H9 (cell line): Measurements from ENCODE around the gene ZBTB20. TPM values are rescaled to one million over a fixed set of nuclear protein-coding genes. Genes with fewer than 3 reads are reported as not detected.

ENCODE experiments used
- DNase-seq: peaks from one replicate; pipeline ENCODE4 v3.0.0-alpha.2; 2017
- H2AFZ ChIP-seq: one replicate; pipeline ENCODE4 v1.6.1; 2013; ENCODE audit warnings: mild to moderate bottlenecking, low read length, control low read depth, moderate library complexity
- H2AK5ac ChIP-seq: 2 replicates; pipeline ENCODE4 v1.6.1; 2013; ENCODE audit warnings: low read length, control low read depth, mixed read lengths; ENCODE audit not compliant: insufficient read length
- H2BK120ac ChIP-seq: one replicate; pipeline ENCODE4 v1.6.1; 2013; ENCODE audit warnings: low read depth, mild to moderate bottlenecking, low read length, control low read depth, inconsistent platforms; ENCODE audit not compliant: poor library complexity, severe bottlenecking
- H2BK12ac ChIP-seq: 2 replicates; pipeline ENCODE4 v1.6.1; 2013; ENCODE audit warnings: low read length, control low read depth, mixed read lengths, low read depth; ENCODE audit not compliant: insufficient read length
- H2BK15ac ChIP-seq: 2 replicates; pipeline ENCODE4 v1.6.1; 2013; ENCODE audit warnings: low read depth, low read length, control low read depth
- H2BK20ac ChIP-seq: one replicate; pipeline ENCODE4 v1.6.1; 2013; ENCODE audit warnings: low read depth, mild to moderate bottlenecking, low read length, control low read depth, inconsistent platforms; ENCODE audit not compliant: poor library complexity, severe bottlenecking
- H2BK5ac ChIP-seq: 2 replicates; pipeline ENCODE4 v1.6.1; 2013; ENCODE audit warnings: low read length, control low read depth, mixed read lengths; ENCODE audit not compliant: insufficient read length
- H3K14ac ChIP-seq: 2 replicates; pipeline ENCODE4 v1.6.1; 2013; ENCODE audit warnings: low read length, control low read depth; ENCODE audit not compliant: insufficient read depth
- H3K18ac ChIP-seq: 2 replicates; pipeline ENCODE4 v1.6.1; 2013; ENCODE audit warnings: low read depth, mild to moderate bottlenecking, mixed read lengths, low read length, control low read depth; ENCODE audit not compliant: insufficient read length
- H3K23ac ChIP-seq: 2 replicates; pipeline ENCODE4 v1.6.1; 2013; ENCODE audit warnings: low read length, control low read depth, mixed read lengths, low read depth; ENCODE audit not compliant: insufficient read length
- H3K23me2 ChIP-seq: 2 replicates; pipeline ENCODE4 v1.6.1; 2013; ENCODE audit warnings: low read depth, mild to moderate bottlenecking, mixed read lengths, low read length, control low read depth; ENCODE audit not compliant: insufficient read length, poor library complexity, severe bottlenecking
- H3K27ac ChIP-seq: 2 replicates; pipeline ENCODE4 v1.5.1; 2013; ENCODE audit warnings: low read length, control low read depth, mixed read lengths, low read depth; ENCODE audit not compliant: insufficient read length
- H3K27me3 ChIP-seq: 2 replicates; pipeline ENCODE4 v1.6.1; 2013; ENCODE audit warnings: low read length, control low read depth, inconsistent platforms; ENCODE audit not compliant: insufficient read depth
- H3K4ac ChIP-seq: 2 replicates; pipeline ENCODE4 v1.6.1; 2013; ENCODE audit warnings: low read depth, mild to moderate bottlenecking, control low read depth, inconsistent platforms, low read length, moderate library complexity
- H3K4me1 ChIP-seq: 2 replicates; pipeline ENCODE4 v1.6.1; 2013; ENCODE audit warnings: low read length, control low read depth, inconsistent platforms; ENCODE audit not compliant: insufficient read depth
- H3K4me2 ChIP-seq: 2 replicates; pipeline ENCODE4 v1.6.1; 2013; ENCODE audit warnings: low read length, control low read depth, mixed read lengths; ENCODE audit not compliant: insufficient read length, insufficient read depth
- H3K56ac ChIP-seq: 2 replicates; pipeline ENCODE4 v1.6.1; 2013; ENCODE audit warnings: low read depth, mild to moderate bottlenecking, mixed read lengths, low read length, control low read depth; ENCODE audit not compliant: insufficient read length
- H3K79me1 ChIP-seq: 2 replicates; pipeline ENCODE4 v1.6.1; 2013; ENCODE audit warnings: low read depth, mild to moderate bottlenecking, moderate library complexity, low read length, control low read depth, inconsistent platforms; ENCODE audit not compliant: insufficient read depth, poor library complexity, severe bottlenecking
- H3K79me2 ChIP-seq: 2 replicates; pipeline ENCODE4 v1.6.1; 2013; ENCODE audit warnings: low read length, control low read depth, inconsistent platforms; ENCODE audit not compliant: insufficient read depth
- H3K9ac ChIP-seq: 2 replicates; pipeline ENCODE4 v1.6.1; 2013; ENCODE audit warnings: low read length, control low read depth, mixed read lengths; ENCODE audit not compliant: insufficient read length; ENCODE audit errors: extremely low read depth
- H3K9me3 ChIP-seq: one replicate; pipeline ENCODE4 v1.6.1; 2013; ENCODE audit warnings: low read depth, low read length, inconsistent platforms; ENCODE audit not compliant: control insufficient read depth
- H3T11ph ChIP-seq: one replicate; pipeline ENCODE4 v1.6.1; 2013; ENCODE audit warnings: mild to moderate bottlenecking, low read length, control low read depth, inconsistent platforms
- H4K20me1 ChIP-seq: one replicate; pipeline ENCODE4 v1.6.1; 2013; ENCODE audit not compliant: control insufficient read depth, insufficient read length, insufficient read depth
- H4K5ac ChIP-seq: 2 replicates; pipeline ENCODE4 v1.6.1; 2013; ENCODE audit warnings: low read depth, mild to moderate bottlenecking, mixed read lengths, low read length, control low read depth; ENCODE audit not compliant: insufficient read length
- H4K8ac ChIP-seq: replicated peaks from 2 replicates; pipeline ENCODE4 v1.6.1; 2013; ENCODE audit warnings: low read length, control low read depth, mixed read lengths, low read depth; ENCODE audit not compliant: insufficient read length
- H4K91ac ChIP-seq: 2 replicates; pipeline ENCODE4 v1.6.1; 2013; ENCODE audit warnings: low read depth, mild to moderate bottlenecking, moderate library complexity, mixed read lengths, low read length, control low read depth; ENCODE audit not compliant: insufficient read length
- H3K27ac Mint-ChIP-seq, 3 experiments: 2 replicates in 2 of 3; 3 replicates in 1 of 3; pipeline ENCODE4 v1.8.0; 2020 to 2021; ENCODE audit warnings: mixed read lengths in 3 of 3, mild to moderate bottlenecking in 1 of 3, moderate library complexity in 1 of 3
- H3K27me3 Mint-ChIP-seq: 2 replicates; pipeline ENCODE4 v1.8.0; 2021; ENCODE audit warnings: low read depth, mild to moderate bottlenecking, moderate library complexity, mixed read lengths
- H3K36me3 Mint-ChIP-seq, 3 experiments: 2 replicates in 2 of 3; 3 replicates in 1 of 3; pipeline ENCODE4 v1.8.0; 2020 to 2021; ENCODE audit warnings: low read depth in 3 of 3, mixed read lengths in 3 of 3; ENCODE audit not compliant: insufficient read depth in 1 of 3
- H3K4me1 Mint-ChIP-seq, 2 experiments: 2 replicates each; pipeline ENCODE4 v1.8.0; 2020; ENCODE audit warnings: mixed read lengths in 2 of 2
- H3K4me3 Mint-ChIP-seq, 2 experiments: 2 replicates in 1 of 2; 3 replicates in 1 of 2; pipeline ENCODE4 v1.8.0; 2020 to 2021; ENCODE audit warnings: mild to moderate bottlenecking in 2 of 2, mixed read lengths in 2 of 2, moderate library complexity in 1 of 2
- H3K9me3 Mint-ChIP-seq, 2 experiments: 2 replicates in 1 of 2; 3 replicates in 1 of 2; pipeline ENCODE4 v1.8.0; 2020; ENCODE audit warnings: mild to moderate bottlenecking in 2 of 2, mixed read lengths in 2 of 2, moderate library complexity in 1 of 2
- CTCF ChIP-seq: fragments of 200-600 bp; sonication (generic); conservative IDR thresholded peaks from 3 replicates; pipeline ENCODE4 v1.8.0; 2021; ENCODE audit warnings: antibody characterized with exemption, mild to moderate bottlenecking
- WGBS: extraction: QIAGEN DNeasy Blood & Tissue Kit; methylation state at CpG from one replicate; pipeline ENCODE4 v1.1.7; 2013; ENCODE audit warnings: missing lambda C conversion rate, low lambda C conversion rate, mixed read lengths; ENCODE audit not compliant: insufficient read length; ENCODE audit errors: extremely low coverage; 5-methylcytosine and 5-hydroxymethylcytosine counted together
- total RNA-seq: library from RNA; stranded (reverse); gene quantifications from 2 replicates; pipeline ENCODE4 v1.2.1, GENCODE V29; 2021

The ZBTB20 gene
- total RNA-seq, 1 experiment from 2014 or later = 0.70 TPM

GRCh38 chr3:115161168-115161834 is 14.2 kb upstream of the ZBTB20 start:
- Histone ChIP-seq H3K23ac (no peak overlapping the region), H3K4ac (no peak overlapping the region), H2BK15ac (no peak overlapping the region), H4K20me1 (no peaks in the 10 kb centered on the region), H4K5ac (no peak overlapping the region), H3K9me3 (no peaks in the 10 kb centered on the region), H2BK20ac (no peak overlapping the region), H3K27ac (no peak overlapping the region), H3K79me2 (no peaks in the 10 kb centered on the region), H4K91ac (no peak overlapping the region), H3K27me3 (no peaks in the 10 kb centered on the region), H2BK5ac (no peak overlapping the region), H3T11ph (no peak overlapping the region), H2BK120ac (no peak overlapping the region), H4K8ac (no peak overlapping the region), H2AFZ (no peak overlapping the region), H3K79me1 (no peaks in the 10 kb centered on the region), H2BK12ac (no peak overlapping the region), H3K56ac (no peak overlapping the region), H3K14ac (no peak overlapping the region), H3K18ac (no peak overlapping the region), H3K4me1 (no peaks in the 10 kb centered on the region), H3K23me2 (no peaks in the 10 kb centered on the region), H3K4me2 (no peak overlapping the region), H2AK5ac (no peak overlapping the region), H3K9ac (no peak overlapping the region)
- peaks cover 12% of the 10 kb centered on the region in 2 experiments for H3K4me1 Mint-ChIP-seq
- no peak overlapping the region; a peak in 1 of 7 replicates for H3K27ac Mint-ChIP-seq
- H3K36me3 Mint-ChIP-seq = peaks cover 16 to 23% (median 17%) of the 10 kb centered on the region in 3 experiments
- no peak for DNase-seq
- no peak overlapping the region for H3K4me3 Mint-ChIP-seq
- no peak for TF ChIP-seq CTCF
- no CpG with 5 or more reads among the region's 4 CpGs for WGBS
- no peaks in the 10 kb centered on the region; the same call in 1 of the 2 replicates for H3K27me3 Mint-ChIP-seq
- H3K9me3 Mint-ChIP-seq = peaks cover 20 to 22% of the 10 kb centered on the region in 2 experiments
